Astrocyte of the spinal cord (primary cell): ENCODE data around the gene TGFBR3L.

ENCODE experiments used
- DNase-seq: peaks from one replicate; pipeline ENCODE4 v3.0.0; 2011; ENCODE audit warnings: low read depth, low spot score
- H3K4me3 ChIP-seq: 2 replicates; pipeline ENCODE4 v1.5.1; 2011; ENCODE audit warnings: low read depth, mild to moderate bottlenecking, low read length, moderate library complexity
- in situ Hi-C: cut with HindIII; loops from 2 replicates; pipeline ENCODE4 v1.10.0; 2017; ENCODE audit warnings: low sequenced_read_pairs
- TF ChIP-seq, protein P1 (sequence below): IDR thresholded peaks from 2 replicates; pipeline ENCODE4 v1.5.1; 2012; ENCODE audit warnings: low read depth, mild to moderate bottlenecking, low read length, inconsistent platforms

TGFBR3L gene

DNA sequence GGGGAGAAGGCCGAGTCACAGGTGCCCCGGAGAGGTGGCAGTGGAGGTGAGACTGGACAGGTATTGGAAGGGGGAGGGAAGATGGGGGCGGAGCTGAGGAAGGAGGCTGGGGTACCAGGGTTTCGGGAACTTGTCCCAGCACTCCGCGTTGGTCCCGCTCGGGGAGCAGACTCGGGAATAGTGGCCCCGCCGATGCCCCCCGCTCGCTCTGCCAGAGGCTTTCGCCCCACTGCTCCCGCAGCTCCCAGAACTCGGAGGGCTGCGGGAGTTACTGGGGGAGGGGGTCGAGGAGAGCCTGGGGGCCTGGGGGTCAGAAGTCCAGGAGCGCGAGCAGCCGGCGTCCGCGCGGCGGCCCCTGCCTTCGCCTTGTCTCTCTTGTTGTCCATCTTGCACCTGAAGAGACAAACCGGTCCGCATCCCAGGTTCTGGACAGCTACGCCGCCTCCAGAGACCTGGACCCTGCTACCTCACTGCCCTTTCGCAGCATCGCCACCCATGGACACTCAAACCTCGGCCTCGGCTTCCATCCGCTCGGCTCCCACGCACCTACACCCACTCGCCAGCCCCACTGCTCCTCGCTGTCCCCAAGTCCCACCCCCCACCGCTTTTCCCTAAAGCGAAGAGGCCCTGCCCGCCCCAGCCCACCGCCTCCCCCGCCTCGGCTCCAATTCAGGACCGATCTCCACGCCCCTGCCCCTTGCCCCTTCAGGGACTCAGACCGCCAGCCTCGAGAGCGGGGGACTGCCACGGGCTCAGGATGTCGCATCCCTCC, 41.1 kb upstream of the TGFBR3L start:
- in situ Hi-C loops: no loop called here
- TF ChIP-seq, protein P1, sequence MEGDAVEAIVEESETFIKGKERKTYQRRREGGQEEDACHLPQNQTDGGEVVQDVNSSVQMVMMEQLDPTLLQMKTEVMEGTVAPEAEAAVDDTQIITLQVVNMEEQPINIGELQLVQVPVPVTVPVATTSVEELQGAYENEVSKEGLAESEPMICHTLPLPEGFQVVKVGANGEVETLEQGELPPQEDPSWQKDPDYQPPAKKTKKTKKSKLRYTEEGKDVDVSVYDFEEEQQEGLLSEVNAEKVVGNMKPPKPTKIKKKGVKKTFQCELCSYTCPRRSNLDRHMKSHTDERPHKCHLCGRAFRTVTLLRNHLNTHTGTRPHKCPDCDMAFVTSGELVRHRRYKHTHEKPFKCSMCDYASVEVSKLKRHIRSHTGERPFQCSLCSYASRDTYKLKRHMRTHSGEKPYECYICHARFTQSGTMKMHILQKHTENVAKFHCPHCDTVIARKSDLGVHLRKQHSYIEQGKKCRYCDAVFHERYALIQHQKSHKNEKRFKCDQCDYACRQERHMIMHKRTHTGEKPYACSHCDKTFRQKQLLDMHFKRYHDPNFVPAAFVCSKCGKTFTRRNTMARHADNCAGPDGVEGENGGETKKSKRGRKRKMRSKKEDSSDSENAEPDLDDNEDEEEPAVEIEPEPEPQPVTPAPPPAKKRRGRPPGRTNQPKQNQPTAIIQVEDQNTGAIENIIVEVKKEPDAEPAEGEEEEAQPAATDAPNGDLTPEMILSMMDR: no peak
- no peak overlapping the region for H3K4me3 ChIP-seq
- no peak for DNase-seq

DNA sequence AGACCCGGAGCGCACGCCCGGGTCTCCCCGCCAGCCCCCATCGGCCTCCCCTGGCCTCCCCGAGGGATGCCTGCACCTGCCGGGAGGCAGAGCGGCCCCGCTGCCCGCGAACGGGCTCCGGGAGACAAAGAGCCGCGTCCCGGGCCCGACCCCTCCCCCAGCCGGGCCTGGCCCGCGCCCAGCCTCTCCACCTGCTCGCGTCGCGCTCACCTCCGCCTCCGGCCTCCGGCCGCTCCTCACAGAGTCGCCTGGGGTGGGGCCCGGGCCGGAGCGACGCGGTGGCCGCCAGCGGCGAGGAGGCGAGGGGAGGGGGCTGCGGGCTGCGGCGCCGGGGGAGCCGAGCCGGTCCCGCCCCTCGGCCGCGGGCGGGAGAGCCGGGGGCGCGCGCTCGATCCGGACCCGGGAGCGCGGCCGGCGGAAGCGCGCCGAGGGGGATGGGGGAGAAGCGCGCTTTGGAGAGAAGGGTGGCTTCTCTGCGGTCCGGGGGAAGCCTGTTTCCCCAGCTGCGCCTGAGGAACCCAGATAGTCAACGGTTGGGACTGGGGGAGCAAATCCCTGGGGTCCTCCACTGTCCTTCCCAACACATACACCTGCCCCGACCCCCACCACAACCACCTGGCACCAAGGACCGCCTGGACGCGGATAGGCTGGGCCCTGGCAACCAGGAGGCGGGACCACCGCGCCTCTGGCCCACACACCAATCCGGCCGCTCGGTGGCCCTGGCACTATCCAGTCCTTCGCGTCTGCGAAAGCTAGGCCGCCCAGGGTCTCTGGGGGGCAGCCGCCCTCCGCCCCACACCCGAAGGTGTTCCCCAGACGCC, 40.3 kb upstream of the TGFBR3L start, which contains the start of gene PRR36:
Gene PRR36 (minus strand): TSS at position 315 of the 821 bp plus-strand sequence. CDS start 701 bp downstream, outside the sequence.
- in situ Hi-C loops: no loop called here
- TF ChIP-seq, protein P1: no peak
- DNase-seq: no peak
- peak within 1 kb of the TSS; percentile 15 for H3K4me3 ChIP-seq

DNA sequence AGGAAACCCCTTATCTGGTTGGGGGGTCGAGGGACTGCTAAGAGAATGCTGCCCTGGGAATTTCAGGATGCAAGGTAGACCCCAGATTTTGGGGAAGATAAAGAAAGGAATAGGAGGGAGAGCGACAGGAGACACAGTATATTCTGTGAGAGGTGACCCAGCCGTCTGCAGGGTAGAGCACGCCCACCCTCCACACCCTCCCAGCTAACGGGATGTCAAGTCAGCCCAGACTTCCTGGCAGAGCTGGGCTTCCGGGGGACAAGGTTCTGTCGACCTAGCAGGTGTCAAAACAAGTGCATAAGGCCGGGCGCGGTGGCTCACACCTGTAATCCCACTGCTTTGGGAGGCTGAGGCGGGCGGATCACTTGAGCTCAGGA, 39.7 kb upstream of the TGFBR3L start:
- no peak overlapping the region for H3K4me3 ChIP-seq
- TF ChIP-seq, protein P1: no peak
- in situ Hi-C loops: no loop called here
- no peak for DNase-seq

DNA sequence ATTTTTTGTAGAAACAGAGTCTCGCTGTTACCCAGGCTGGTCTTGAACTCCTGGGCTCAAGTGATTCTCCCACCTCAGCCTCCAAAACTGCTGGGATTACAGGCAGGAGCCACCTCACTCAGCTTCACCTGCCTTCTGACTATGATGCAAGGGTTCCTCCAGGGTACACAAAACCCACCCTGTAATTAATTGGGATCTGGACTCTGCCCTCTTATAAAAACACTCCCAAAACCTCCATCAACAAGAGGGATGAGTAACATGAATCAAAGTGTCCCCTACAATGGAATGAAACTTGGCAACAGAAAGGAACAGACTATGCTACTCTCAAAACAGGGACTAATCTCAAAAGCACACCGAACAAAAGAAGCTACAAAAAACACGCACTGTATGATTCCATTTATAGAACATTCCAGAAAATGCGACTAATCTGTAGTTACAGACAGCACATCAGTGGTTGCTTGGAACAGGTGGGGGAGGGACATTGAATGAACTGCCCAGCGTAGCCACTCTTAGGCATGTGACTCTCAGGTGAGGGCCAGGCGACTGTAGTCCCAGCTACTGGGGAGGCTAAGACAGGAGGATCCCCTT, 37.3 kb upstream of the TGFBR3L start:
- TF ChIP-seq, protein P1: no peak
- in situ Hi-C loops: no loop called here
- no peak overlapping the region for H3K4me3 ChIP-seq
- DNase-seq: no peak

DNA sequence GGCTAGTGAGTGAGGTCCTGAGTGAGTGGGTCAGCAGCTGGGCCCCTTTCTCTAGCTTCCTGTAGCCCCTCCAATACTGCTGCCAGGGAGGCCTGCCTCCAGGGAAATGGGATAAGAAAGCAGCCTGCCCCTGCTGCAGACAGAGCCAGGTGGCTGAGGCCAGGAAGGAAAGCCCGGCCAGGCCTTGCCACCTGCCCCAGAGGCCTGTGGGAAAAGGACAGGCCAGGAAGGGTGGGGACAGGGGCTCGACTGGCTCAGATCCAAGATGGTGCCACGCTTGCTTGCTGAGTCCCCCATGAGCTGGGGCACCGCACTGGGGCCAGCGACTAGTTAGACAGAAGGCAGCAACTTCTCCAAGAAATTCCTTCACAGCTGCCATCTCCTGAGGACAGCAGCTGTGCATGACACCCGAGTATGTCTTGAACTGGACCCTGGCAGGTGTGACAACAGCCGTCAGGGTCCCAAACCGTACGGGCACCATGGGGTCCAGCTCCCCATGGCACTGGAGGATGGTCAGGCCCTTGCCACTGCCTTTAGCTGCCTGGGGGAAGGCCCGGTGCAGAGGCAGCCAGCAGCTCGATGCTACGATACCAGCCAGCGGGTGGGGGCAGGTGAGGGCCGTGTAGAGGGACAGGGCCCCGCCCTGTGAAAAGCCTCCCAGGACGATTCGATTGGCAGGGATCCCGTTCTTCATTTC, 35.4 kb upstream of the TGFBR3L start:
- no peak for DNase-seq
- TF ChIP-seq, protein P1: no peak
- in situ Hi-C loops: no loop called here
- no peak overlapping the region for H3K4me3 ChIP-seq

DNA sequence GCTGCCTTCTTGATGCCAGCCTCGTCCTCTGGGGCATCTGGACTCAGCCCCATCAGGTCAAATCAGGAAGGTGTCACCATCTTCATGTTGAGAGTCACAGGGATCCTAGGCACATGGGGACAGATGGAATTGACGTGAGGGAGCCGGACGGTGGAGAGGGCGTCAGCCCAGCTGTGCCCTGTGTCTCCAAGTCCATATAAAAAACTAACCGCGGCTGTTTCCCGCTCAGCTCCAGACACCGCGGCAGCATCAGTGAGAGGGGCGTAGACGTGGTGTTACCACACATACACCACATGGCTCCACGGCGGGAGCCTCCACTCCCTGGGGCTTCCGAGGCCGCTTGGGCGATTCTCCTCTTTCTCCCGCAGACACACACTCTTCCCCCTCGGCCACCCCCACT, 34.8 kb upstream of the TGFBR3L start:
- TF ChIP-seq, protein P1: no peak
- H3K4me3 ChIP-seq: no peak overlapping the region
- in situ Hi-C loops: no loop called here
- no peak for DNase-seq
